WTC11 (cell line): ENCODE measurements around the gene PKP2. TPM values are rescaled to one million over a fixed set of nuclear protein-coding genes. Genes with fewer than 3 reads are reported as not detected.

Experiments used
- ATAC-seq: fragments of 200-7000 bp; cut with Tn5 transposase; 2 replicates; pipeline ENCODE4 v1.10.0; 2021; ENCODE audit warnings: mild to moderate bottlenecking, moderate library complexity
- CTCF ChIA-PET: fragments of 300-600 bp; sonication (Branson Sonifier 250); formaldehyde crosslinking; loops from one replicate; lab custom pipeline; 2021; ENCODE audit warnings: antibody characterized with exemption; lab: Charles Lee
- POLR2A ChIA-PET: fragments of 350-600 bp; sonication (Branson Sonifier 250); formaldehyde crosslinking; loops from one replicate; lab custom pipeline; 2021; ENCODE audit warnings: antibody characterized with exemption; lab: Charles Lee
- DNase-seq: peaks from one replicate; pipeline ENCODE4 v3.0.0; 2021; ENCODE audit warnings: low spot score
- H3K27ac Mint-ChIP-seq: 2 replicates; pipeline ENCODE4 v1.8.0; 2021; ENCODE audit warnings: mixed read lengths
- H3K27me3 Mint-ChIP-seq: 2 replicates; pipeline ENCODE4 v1.8.0; 2021; ENCODE audit warnings: low read depth, mild to moderate bottlenecking, moderate library complexity, mixed read lengths
- H3K36me3 Mint-ChIP-seq: 2 replicates; pipeline ENCODE4 v1.8.0; 2021; ENCODE audit warnings: mixed read lengths
- H3K4me1 Mint-ChIP-seq: 2 replicates; pipeline ENCODE4 v1.8.0; 2022; ENCODE audit warnings: mixed read lengths
- H3K4me3 Mint-ChIP-seq: 2 replicates; pipeline ENCODE4 v1.8.0; 2021; ENCODE audit warnings: mild to moderate bottlenecking, moderate library complexity, mixed read lengths
- H3K9me3 Mint-ChIP-seq: 2 replicates; pipeline ENCODE4 v1.8.0; 2021; ENCODE audit warnings: mixed read lengths
- ATF6 ChIP-seq: sonication (generic); formaldehyde crosslinking; IDR thresholded peaks from 2 replicates; pipeline ENCODE4 v1.8.1; 2023; ENCODE audit warnings: mild to moderate bottlenecking, missing genetic modification reagents
- EMX1 ChIP-seq: fragments of 250-450 bp; sonication (Bioruptor Pico); IDR thresholded peaks from 2 replicates; pipeline ENCODE4 v1.8.0; 2021; ENCODE audit warnings: mild to moderate bottlenecking
- ETV6 ChIP-seq: sonication (generic); formaldehyde crosslinking; IDR thresholded peaks from 2 replicates; pipeline ENCODE4 v1.8.1; 2022; ENCODE audit warnings: mild to moderate bottlenecking, missing genetic modification reagents
- FOXJ3 ChIP-seq: sonication (generic); formaldehyde crosslinking; IDR thresholded peaks from 2 replicates; pipeline ENCODE4 v1.9.0; 2021; ENCODE audit warnings: missing genetic modification reagents, mild to moderate bottlenecking, borderline replicate concordance
- IRF2 ChIP-seq: sonication (generic); formaldehyde crosslinking; IDR thresholded peaks from 2 replicates; pipeline ENCODE4 v1.8.0; 2022; ENCODE audit warnings: low read depth, missing genetic modification reagents, borderline replicate concordance
- JAZF1 ChIP-seq: fragments of 250-450 bp; sonication (Bioruptor Pico); IDR thresholded peaks from 2 replicates; pipeline ENCODE4 v1.9.0; 2021; ENCODE audit warnings: moderate library complexity, mild to moderate bottlenecking, inconsistent platforms
- JUN ChIP-seq: sonication (generic); formaldehyde crosslinking; IDR thresholded peaks from 2 replicates; pipeline ENCODE4 v1.8.0; 2023; ENCODE audit warnings: mild to moderate bottlenecking, missing genetic modification reagents
- NFYB ChIP-seq: sonication (generic); formaldehyde crosslinking; conservative IDR thresholded peaks from 2 replicates; pipeline ENCODE4 v1.8.0; 2022; ENCODE audit warnings: low read depth, missing genetic modification reagents
- NR1H2 ChIP-seq: sonication (generic); formaldehyde crosslinking; IDR thresholded peaks from 2 replicates; pipeline ENCODE4 v1.9.0; 2021; ENCODE audit warnings: mild to moderate bottlenecking, moderate library complexity, missing genetic modification reagents
- NR2C2 ChIP-seq: sonication (generic); formaldehyde crosslinking; IDR thresholded peaks from 2 replicates; pipeline ENCODE4 v1.8.0; 2022; ENCODE audit warnings: mild to moderate bottlenecking, missing genetic modification reagents
- RORB ChIP-seq: fragments of 250-450 bp; sonication (Bioruptor Pico); IDR thresholded peaks from 2 replicates; pipeline ENCODE4 v1.9.0; 2021; ENCODE audit warnings: mild to moderate bottlenecking
- TCF7 ChIP-seq: sonication (generic); formaldehyde crosslinking; IDR thresholded peaks from 2 replicates; pipeline ENCODE4 v1.8.0; 2022; ENCODE audit warnings: mild to moderate bottlenecking, low read depth, missing genetic modification reagents, moderate library complexity
- TEAD1 ChIP-seq: sonication (generic); formaldehyde crosslinking; IDR thresholded peaks from 2 replicates; pipeline ENCODE4 v1.8.0; 2022; ENCODE audit warnings: mild to moderate bottlenecking, missing genetic modification reagents
- ZMAT4 ChIP-seq: fragments of 250-450 bp; sonication (Bioruptor Pico); IDR thresholded peaks from 2 replicates; pipeline ENCODE4 v1.9.0; 2021; ENCODE audit warnings: mild to moderate bottlenecking
- ZNF396 ChIP-seq: fragments of 250-450 bp; sonication (Bioruptor Pico); IDR thresholded peaks from 2 replicates; pipeline ENCODE4 v1.8.0; 2021; ENCODE audit warnings: mild to moderate bottlenecking, moderate library complexity, borderline replicate concordance
- ZNF671 ChIP-seq: fragments of 250-450 bp; sonication (Bioruptor Pico); IDR thresholded peaks from 2 replicates; pipeline ENCODE4 v1.8.0; 2021; ENCODE audit warnings: mild to moderate bottlenecking
- ZSCAN18 ChIP-seq: fragments of 250-450 bp; sonication (Bioruptor Pico); IDR thresholded peaks from 2 replicates; pipeline ENCODE4 v2.1.2; 2022; ENCODE audit warnings: mild to moderate bottlenecking, moderate library complexity
- total RNA-seq: library from RNA; stranded (reverse); gene quantifications from 3 replicates; pipeline ENCODE4 v1.2.3, GENCODE V29; 2021
- TF ChIP-seq, protein P1 (sequence below): sonication (generic); formaldehyde crosslinking; IDR thresholded peaks from 2 replicates; pipeline ENCODE4 v1.8.0; 2022; ENCODE audit warnings: mild to moderate bottlenecking, missing genetic modification reagents
- TF ChIP-seq, protein P2 (sequence below): sonication (generic); formaldehyde crosslinking; IDR thresholded peaks from 2 replicates; pipeline ENCODE4 v1.8.1; 2023; ENCODE audit warnings: mild to moderate bottlenecking, missing genetic modification reagents
- TF ChIP-seq, protein P3 (sequence below): sonication (generic); formaldehyde crosslinking; IDR thresholded peaks from 2 replicates; pipeline ENCODE4 v1.8.0; 2023; ENCODE audit warnings: mild to moderate bottlenecking, missing genetic modification reagents
- TF ChIP-seq, protein P4 (sequence below): fragments of 250-450 bp; sonication (Bioruptor Pico); IDR thresholded peaks from 2 replicates; pipeline ENCODE4 v1.8.0; 2021; ENCODE audit warnings: mild to moderate bottlenecking
- TF ChIP-seq, protein P5 (sequence below): sonication (generic); formaldehyde crosslinking; IDR thresholded peaks from 2 replicates; pipeline ENCODE4 v1.8.0; 2022; ENCODE audit warnings: missing genetic modification reagents

PKP2 gene
- total RNA-seq, 1 experiment from 2014 or later = 22.0 TPM

- ChIA-PET POLR2A (no interaction called here), CTCF (no interaction called here)
- Mint-ChIP-seq H3K27me3 (no peaks in the 10 kb centered on the region), H3K4me3 (no peak overlapping the region), H3K9me3 (no peaks in the 10 kb centered on the region), H3K27ac (no peak overlapping the region; the same call in 1 of the 2 replicates), H3K4me1 (peaks cover 9% of the 10 kb centered on the region), H3K36me3 (peaks cover 20% of the 10 kb centered on the region)
- ATAC-seq = no peak
- no peak for TF ChIP-seq TEAD1 (CRISPR knock-in tag)
- TF ChIP-seq RORB (CRISPR knock-in tag) = no peak
- TF ChIP-seq FOXJ3 (CRISPR knock-in tag) = no peak
- TF ChIP-seq, protein P1, sequence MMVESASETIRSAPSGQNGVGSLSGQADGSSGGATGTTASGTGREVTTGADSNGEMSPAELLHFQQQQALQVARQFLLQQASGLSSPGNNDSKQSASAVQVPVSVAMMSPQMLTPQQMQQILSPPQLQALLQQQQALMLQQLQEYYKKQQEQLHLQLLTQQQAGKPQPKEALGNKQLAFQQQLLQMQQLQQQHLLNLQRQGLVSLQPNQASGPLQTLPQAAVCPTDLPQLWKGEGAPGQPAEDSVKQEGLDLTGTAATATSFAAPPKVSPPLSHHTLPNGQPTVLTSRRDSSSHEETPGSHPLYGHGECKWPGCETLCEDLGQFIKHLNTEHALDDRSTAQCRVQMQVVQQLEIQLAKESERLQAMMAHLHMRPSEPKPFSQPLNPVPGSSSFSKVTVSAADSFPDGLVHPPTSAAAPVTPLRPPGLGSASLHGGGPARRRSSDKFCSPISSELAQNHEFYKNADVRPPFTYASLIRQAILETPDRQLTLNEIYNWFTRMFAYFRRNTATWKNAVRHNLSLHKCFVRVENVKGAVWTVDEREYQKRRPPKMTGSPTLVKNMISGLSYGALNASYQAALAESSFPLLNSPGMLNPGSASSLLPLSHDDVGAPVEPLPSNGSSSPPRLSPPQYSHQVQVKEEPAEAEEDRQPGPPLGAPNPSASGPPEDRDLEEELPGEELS (CRISPR knock-in tag) = no peak
- no peak for TF ChIP-seq ETV6 (CRISPR knock-in tag)
- no peak for TF ChIP-seq IRF2 (CRISPR knock-in tag)
- no peak for TF ChIP-seq JAZF1 (CRISPR knock-in tag)
- TF ChIP-seq ZNF671 = no peak
- TF ChIP-seq, protein P2, sequence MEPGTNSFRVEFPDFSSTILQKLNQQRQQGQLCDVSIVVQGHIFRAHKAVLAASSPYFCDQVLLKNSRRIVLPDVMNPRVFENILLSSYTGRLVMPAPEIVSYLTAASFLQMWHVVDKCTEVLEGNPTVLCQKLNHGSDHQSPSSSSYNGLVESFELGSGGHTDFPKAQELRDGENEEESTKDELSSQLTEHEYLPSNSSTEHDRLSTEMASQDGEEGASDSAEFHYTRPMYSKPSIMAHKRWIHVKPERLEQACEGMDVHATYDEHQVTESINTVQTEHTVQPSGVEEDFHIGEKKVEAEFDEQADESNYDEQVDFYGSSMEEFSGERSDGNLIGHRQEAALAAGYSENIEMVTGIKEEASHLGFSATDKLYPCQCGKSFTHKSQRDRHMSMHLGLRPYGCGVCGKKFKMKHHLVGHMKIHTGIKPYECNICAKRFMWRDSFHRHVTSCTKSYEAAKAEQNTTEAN (CRISPR knock-in tag) = no peak
- no peak for TF ChIP-seq EMX1 (CRISPR knock-in tag)
- TF ChIP-seq, protein P3, sequence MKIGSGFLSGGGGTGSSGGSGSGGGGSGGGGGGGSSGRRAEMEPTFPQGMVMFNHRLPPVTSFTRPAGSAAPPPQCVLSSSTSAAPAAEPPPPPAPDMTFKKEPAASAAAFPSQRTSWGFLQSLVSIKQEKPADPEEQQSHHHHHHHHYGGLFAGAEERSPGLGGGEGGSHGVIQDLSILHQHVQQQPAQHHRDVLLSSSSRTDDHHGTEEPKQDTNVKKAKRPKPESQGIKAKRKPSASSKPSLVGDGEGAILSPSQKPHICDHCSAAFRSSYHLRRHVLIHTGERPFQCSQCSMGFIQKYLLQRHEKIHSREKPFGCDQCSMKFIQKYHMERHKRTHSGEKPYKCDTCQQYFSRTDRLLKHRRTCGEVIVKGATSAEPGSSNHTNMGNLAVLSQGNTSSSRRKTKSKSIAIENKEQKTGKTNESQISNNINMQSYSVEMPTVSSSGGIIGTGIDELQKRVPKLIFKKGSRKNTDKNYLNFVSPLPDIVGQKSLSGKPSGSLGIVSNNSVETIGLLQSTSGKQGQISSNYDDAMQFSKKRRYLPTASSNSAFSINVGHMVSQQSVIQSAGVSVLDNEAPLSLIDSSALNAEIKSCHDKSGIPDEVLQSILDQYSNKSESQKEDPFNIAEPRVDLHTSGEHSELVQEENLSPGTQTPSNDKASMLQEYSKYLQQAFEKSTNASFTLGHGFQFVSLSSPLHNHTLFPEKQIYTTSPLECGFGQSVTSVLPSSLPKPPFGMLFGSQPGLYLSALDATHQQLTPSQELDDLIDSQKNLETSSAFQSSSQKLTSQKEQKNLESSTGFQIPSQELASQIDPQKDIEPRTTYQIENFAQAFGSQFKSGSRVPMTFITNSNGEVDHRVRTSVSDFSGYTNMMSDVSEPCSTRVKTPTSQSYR (CRISPR knock-in tag) = no peak
- TF ChIP-seq ZNF396 (CRISPR knock-in tag) = no peak
- no peak for DNase-seq
These were observed 21.6 kb downstream of the PKP2 start for GRCh38 chr12:32874975-32875374.

DNA sequence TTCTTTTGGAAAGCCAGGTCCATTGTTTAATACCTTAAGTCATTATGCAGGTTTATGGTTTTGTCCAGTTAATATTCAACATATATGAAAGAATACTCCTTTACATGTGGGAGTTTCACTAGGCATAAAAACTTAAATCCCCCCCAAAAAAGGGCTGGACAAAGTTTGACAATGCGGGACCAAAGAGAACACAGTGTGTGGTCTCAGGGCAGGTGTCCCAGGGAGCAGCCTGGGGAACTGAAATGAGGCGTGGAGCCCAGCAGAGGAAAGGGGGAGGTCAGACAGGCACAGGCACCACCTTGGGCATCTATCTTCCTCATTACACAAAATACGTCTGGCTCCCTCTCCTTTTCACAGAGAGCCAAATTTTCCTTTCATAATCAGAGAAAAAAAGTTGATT is 22.5 kb downstream of the PKP2 start:
- DNase-seq = no peak
- no peaks in the 10 kb centered on the region for H3K27me3 Mint-ChIP-seq
- peaks cover 9% of the 10 kb centered on the region for H3K4me1 Mint-ChIP-seq
- no peaks in the 10 kb centered on the region for H3K9me3 Mint-ChIP-seq
- no peak overlapping the region for H3K27ac Mint-ChIP-seq
- ChIA-PET CTCF (no interaction called here), POLR2A (no interaction called here)
- H3K4me3 Mint-ChIP-seq = no peak overlapping the region
- H3K36me3 Mint-ChIP-seq = peaks cover 20% of the 10 kb centered on the region
- ATAC-seq = peak; percentile 73
- TF ChIP-seq NR2C2 (CRISPR knock-in tag) (no peak), ATF6 (CRISPR knock-in tag) (no peak), JUN (CRISPR knock-in tag) (no peak), RORB (CRISPR knock-in tag) (no peak), NFYB (CRISPR knock-in tag) (no peak), TCF7 (no peak), NR1H2 (CRISPR knock-in tag) (no peak), ZMAT4 (no peak), ZSCAN18 (CRISPR knock-in tag) (no peak), TEAD1 (CRISPR knock-in tag) (no peak)
- TF ChIP-seq, protein P4, sequence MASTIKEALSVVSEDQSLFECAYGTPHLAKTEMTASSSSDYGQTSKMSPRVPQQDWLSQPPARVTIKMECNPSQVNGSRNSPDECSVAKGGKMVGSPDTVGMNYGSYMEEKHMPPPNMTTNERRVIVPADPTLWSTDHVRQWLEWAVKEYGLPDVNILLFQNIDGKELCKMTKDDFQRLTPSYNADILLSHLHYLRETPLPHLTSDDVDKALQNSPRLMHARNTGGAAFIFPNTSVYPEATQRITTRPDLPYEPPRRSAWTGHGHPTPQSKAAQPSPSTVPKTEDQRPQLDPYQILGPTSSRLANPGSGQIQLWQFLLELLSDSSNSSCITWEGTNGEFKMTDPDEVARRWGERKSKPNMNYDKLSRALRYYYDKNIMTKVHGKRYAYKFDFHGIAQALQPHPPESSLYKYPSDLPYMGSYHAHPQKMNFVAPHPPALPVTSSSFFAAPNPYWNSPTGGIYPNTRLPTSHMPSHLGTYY (CRISPR knock-in tag) = no peak
- TF ChIP-seq, protein P5, sequence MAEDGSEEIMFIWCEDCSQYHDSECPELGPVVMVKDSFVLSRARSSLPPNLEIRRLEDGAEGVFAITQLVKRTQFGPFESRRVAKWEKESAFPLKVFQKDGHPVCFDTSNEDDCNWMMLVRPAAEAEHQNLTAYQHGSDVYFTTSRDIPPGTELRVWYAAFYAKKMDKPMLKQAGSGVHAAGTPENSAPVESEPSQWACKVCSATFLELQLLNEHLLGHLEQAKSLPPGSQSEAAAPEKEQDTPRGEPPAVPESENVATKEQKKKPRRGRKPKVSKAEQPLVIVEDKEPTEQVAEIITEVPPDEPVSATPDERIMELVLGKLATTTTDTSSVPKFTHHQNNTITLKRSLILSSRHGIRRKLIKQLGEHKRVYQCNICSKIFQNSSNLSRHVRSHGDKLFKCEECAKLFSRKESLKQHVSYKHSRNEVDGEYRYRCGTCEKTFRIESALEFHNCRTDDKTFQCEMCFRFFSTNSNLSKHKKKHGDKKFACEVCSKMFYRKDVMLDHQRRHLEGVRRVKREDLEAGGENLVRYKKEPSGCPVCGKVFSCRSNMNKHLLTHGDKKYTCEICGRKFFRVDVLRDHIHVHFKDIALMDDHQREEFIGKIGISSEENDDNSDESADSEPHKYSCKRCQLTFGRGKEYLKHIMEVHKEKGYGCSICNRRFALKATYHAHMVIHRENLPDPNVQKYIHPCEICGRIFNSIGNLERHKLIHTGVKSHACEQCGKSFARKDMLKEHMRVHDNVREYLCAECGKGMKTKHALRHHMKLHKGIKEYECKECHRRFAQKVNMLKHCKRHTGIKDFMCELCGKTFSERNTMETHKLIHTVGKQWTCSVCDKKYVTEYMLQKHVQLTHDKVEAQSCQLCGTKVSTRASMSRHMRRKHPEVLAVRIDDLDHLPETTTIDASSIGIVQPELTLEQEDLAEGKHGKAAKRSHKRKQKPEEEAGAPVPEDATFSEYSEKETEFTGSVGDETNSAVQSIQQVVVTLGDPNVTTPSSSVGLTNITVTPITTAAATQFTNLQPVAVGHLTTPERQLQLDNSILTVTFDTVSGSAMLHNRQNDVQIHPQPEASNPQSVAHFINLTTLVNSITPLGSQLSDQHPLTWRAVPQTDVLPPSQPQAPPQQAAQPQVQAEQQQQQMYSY (CRISPR knock-in tag) = no peak
